Dendritic cell treated with granulocyte-macrophage colony-stimulating factor and Interleukin-4, amounts not matched to agents 40 ng/mL and 50 ng/mL, for 4 days (primary cell): Measurements from ENCODE around the gene PYGL.
"Not testable (repeated sequence)": the region's sequence is repeated elsewhere in the genome, so short reads cannot be mapped to it uniquely, and the experiment has no call there.

Experiments used
- H3K27ac Mint-ChIP-seq: one replicate; pipeline ENCODE4 v1.8.0; 2022; ENCODE audit warnings: mild to moderate bottlenecking, mixed read lengths
- H3K27me3 Mint-ChIP-seq: one replicate; pipeline ENCODE4 v1.8.0; 2022; ENCODE audit warnings: mild to moderate bottlenecking, mixed read lengths
- H3K36me3 Mint-ChIP-seq: one replicate; pipeline ENCODE4 v1.8.0; 2022; ENCODE audit warnings: low read depth, mixed read lengths
- H3K4me1 Mint-ChIP-seq: one replicate; pipeline ENCODE4 v1.8.0; 2022; ENCODE audit warnings: low read depth, mixed read lengths
- H3K4me3 Mint-ChIP-seq: one replicate; pipeline ENCODE4 v1.8.0; 2022; ENCODE audit warnings: mild to moderate bottlenecking, moderate library complexity, mixed read lengths
- H3K9me3 Mint-ChIP-seq: one replicate; pipeline ENCODE4 v1.8.0; 2022; ENCODE audit warnings: mixed read lengths
- intact Hi-C: fragments of 100-400 bp; cut with micrococcal nuclease; formaldehyde crosslinking; loops from one replicate; pipeline ENCODE4 v1.15.0; 2022

The PYGL gene

GRCh38 chr14:50928002-50928635 is 16.2 kb downstream of the PYGL start:
- H3K4me1 Mint-ChIP-seq, result peaks cover 51% of the 10 kb centered on the region
- H3K36me3 Mint-ChIP-seq, result peaks cover 56% of the 10 kb centered on the region
- peak overlapping the region; percentile 76 for H3K27ac Mint-ChIP-seq
- intact Hi-C loops, result no loop called here
- no peak overlapping the region for H3K4me3 Mint-ChIP-seq
- H3K27me3 Mint-ChIP-seq, result no peaks in the 10 kb centered on the region
- no peaks in the 10 kb centered on the region for H3K9me3 Mint-ChIP-seq

DNA sequence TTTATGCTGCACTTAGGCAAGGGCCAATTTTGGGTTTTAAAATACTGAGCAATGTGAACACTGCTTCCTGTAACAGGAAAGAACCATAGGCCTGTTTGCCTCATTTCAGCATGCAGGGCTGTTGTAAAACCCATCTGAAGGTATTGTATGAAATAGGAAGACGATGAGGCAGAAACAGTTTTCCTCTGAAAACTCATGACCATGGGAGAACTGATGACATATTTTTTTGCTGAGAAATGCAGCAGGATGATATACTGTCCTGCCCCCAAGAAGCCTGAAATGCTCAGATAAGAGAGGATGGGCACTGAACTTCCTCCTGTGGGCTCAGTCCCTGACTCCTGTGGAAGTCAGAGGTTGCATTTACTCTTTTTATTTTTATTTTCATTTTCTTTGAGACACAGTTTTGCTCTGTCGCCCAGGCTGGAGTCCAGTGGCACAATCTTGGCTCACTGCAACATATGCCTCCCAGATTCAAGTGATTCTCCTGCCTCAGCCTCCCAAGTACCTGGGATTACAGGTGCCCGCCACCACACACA is 17.4 kb downstream of the PYGL start:
- Mint-ChIP-seq H3K9me3 (no peaks in the 10 kb centered on the region), H3K4me3 (no peak overlapping the region), H3K27ac (peak overlapping the region; percentile 76), H3K36me3 (peaks cover 63% of the 10 kb centered on the region), H3K27me3 (no peaks in the 10 kb centered on the region), H3K4me1 (peaks cover 39% of the 10 kb centered on the region)
- intact Hi-C loops, result no loop called here

DNA sequence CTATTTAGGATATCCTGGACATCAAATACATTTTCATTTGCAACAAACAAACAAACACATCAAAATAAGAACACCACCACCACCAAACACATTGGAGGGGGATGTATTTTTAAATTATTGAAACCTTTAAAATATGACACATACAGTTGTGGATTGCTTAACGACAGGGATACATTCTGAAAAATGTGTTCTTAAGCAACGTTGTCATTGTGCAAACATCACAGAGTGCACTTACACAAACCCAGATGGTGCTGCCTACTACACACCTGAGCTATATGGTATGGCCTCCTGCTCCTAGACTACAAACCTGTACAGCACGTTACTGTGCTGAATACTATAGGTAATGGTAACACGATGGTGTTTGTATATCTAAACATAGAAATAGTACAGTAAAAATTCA is 19.4 kb downstream of the PYGL start:
- Mint-ChIP-seq H3K27me3 (no peaks in the 10 kb centered on the region), H3K9me3 (no peaks in the 10 kb centered on the region), H3K36me3 (peaks cover 65% of the 10 kb centered on the region), H3K27ac (no peak overlapping the region), H3K4me3 (no peak overlapping the region), H3K4me1 (peaks cover 36% of the 10 kb centered on the region)
- intact Hi-C loops, result no loop called here

GRCh38 chr14:50924236-50924635 is 20.0 kb downstream of the PYGL start:
- Mint-ChIP-seq H3K36me3 (peaks cover 66% of the 10 kb centered on the region), H3K27ac (no peak overlapping the region), H3K27me3 (no peaks in the 10 kb centered on the region), H3K4me3 (no peak overlapping the region), H3K9me3 (no peaks in the 10 kb centered on the region), H3K4me1 (peaks cover 33% of the 10 kb centered on the region)
- intact Hi-C loops, result no loop called here

DNA sequence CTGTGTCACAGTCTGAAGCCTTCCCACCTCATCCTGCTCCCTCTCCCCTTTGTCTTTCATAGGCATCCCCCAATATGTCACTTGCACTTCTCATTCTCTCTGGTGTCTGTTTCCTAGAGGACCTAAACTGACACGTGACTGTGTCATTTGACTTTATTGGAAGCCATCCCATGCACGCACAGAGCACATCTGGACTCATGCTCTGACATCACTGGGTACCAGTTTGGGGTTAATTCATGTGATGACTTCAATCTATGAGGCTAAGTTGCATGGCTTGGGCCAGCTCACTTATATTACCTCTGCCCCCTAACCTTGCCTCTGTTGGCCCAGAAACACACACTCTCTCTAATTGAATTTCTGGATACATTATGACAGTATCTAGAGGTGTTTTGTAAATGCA is 21.5 kb downstream of the PYGL start:
- Mint-ChIP-seq H3K9me3 (no peaks in the 10 kb centered on the region), H3K4me1 (peaks cover 23% of the 10 kb centered on the region), H3K27ac (no peak overlapping the region), H3K36me3 (peaks cover 74% of the 10 kb centered on the region), H3K27me3 (no peaks in the 10 kb centered on the region), H3K4me3 (no peak overlapping the region)
- intact Hi-C loops, result no loop called here

DNA sequence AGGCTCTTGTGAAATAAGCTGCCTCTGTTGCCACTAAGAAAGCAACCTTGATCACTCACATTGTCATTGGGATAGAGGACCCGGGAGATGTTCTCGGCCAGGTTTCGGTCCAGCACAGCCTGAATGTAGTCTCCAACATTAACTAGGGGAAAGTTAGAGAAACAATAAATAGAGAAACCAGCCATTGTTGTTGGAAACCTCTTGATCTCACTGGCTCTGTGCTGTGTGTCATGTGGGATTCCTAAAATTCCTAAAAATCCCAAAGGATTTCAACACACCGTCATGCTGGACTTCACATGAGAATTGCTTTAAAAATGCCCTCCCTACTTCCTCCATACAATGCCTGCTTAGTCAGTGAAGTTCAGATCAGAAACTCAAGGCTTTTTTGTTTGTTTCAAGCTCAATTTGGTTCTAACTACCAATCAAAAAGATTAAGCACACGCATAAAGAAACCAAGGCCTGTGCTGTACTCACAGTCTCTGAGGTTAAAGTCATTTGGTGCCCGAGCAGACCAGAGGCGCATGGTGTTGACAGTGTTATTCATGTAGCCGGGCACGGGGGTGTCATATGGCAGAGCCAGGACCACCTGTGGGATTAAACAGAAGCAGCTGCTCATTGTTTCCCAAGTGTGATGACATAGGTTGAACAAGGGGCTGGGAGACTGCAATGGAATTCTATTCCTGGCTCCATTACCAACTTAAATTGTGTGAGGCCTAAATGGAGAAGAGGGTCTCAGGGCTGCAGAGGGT is 23.6 kb downstream of the PYGL start:
- H3K4me1 Mint-ChIP-seq, result peaks cover 4% of the 10 kb centered on the region
- peaks cover 90% of the 10 kb centered on the region for H3K36me3 Mint-ChIP-seq
- intact Hi-C loops, result no loop called here
- H3K9me3 Mint-ChIP-seq, result no peaks in the 10 kb centered on the region
- no peaks in the 10 kb centered on the region for H3K27me3 Mint-ChIP-seq
- no peak overlapping the region for H3K4me3 Mint-ChIP-seq
- no peak overlapping the region for H3K27ac Mint-ChIP-seq

- H3K27me3 Mint-ChIP-seq, H3K27ac Mint-ChIP-seq, H3K4me3 Mint-ChIP-seq, intact Hi-C loops, H3K4me1 Mint-ChIP-seq, H3K9me3 Mint-ChIP-seq: not testable (repeated sequence)
- peaks cover 95% of the 10 kb centered on the region for H3K36me3 Mint-ChIP-seq
These were observed 24.8 kb downstream of the PYGL start for GRCh38 chr14:50919524-50919923.

DNA sequence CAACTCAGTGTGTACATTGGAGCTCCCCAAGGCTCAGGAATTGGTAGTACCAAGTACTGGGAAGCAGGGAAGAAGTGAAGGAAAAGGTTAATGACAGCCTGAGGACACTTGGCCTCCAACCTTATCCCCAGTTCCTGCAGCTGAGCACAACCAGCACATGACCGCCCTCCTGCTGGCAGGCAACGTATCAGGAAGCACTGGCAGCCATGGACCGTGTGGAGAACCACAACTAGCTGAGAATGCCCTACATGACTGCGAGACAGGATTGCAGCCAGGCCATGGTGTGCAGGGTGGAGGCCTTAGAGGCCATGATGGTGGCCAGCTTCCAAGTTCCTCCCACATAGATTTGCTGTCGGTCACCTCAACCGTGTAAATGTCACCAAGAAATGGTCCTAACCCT is 26.8 kb downstream of the PYGL start:
- intact Hi-C loops, result no loop called here
- Mint-ChIP-seq H3K27ac (no peak overlapping the region), H3K27me3 (no peaks in the 10 kb centered on the region), H3K4me3 (no peak overlapping the region), H3K9me3 (no peaks in the 10 kb centered on the region), H3K36me3 (peaks cover 98% of the 10 kb centered on the region), H3K4me1 (no peaks in the 10 kb centered on the region)

DNA sequence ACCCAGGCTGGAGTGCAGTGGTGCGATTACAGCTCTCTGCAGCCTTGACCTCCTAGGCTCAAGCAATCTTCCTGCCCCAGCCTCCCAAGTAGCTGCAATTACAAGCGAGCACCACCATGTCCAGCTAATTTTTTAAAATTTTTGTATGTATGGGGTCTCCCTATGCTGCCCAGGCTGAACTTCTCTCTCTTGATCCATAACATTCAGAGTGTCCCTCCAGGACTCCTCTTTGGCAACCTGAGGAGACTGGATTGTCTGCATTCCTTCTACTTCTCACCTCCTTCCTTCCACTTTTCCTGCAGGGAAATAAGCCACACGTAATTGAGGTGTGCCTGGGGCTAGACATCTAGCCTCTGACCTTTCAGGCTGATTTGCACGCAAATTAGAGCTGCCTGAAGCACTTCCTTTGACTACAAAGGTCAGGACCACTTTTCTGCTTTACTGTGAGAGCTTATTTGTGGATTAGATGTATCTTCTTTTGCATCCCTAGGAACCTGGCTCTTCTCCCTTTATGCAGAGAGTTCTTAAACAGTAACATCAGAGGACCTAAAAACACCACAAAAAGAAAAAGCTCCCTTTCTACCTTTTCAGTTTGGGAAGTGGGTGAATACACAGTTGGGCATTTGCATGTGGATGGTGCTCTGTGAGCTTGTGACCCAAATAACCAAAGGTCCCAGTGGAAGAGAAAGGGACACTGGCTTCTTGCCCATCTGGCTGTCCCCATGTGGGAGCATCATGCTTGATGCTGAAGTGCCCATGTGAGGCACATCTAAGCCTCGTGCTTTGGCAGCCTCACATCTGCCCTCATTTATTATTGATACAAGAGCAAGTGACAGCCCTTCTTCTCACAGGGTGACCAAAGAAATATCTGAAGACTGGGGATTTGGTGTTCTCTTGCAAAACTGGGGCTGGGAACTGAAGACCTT is 33.5 kb downstream of the PYGL start:
- Mint-ChIP-seq H3K36me3 (peaks cover 93% of the 10 kb centered on the region), H3K4me1 (no peaks in the 10 kb centered on the region), H3K27ac (no peak overlapping the region), H3K27me3 (no peaks in the 10 kb centered on the region), H3K4me3 (no peak overlapping the region), H3K9me3 (no peaks in the 10 kb centered on the region)
- intact Hi-C loops, result no loop called here

- intact Hi-C loops, result loop anchor here (10.0 kb wide), 1 partner anchor 1092 kb away; no protein-coding TSS in a partner anchor
- no peak overlapping the region for H3K27ac Mint-ChIP-seq
- no peaks in the 10 kb centered on the region for H3K9me3 Mint-ChIP-seq
- peaks cover 2% of the 10 kb centered on the region for H3K4me1 Mint-ChIP-seq
- no peak overlapping the region for H3K4me3 Mint-ChIP-seq
- H3K36me3 Mint-ChIP-seq, result peaks cover 90% of the 10 kb centered on the region
- no peaks in the 10 kb centered on the region for H3K27me3 Mint-ChIP-seq
These were observed 37.8 kb downstream of the PYGL start for GRCh38 chr14:50906326-50907065.

DNA sequence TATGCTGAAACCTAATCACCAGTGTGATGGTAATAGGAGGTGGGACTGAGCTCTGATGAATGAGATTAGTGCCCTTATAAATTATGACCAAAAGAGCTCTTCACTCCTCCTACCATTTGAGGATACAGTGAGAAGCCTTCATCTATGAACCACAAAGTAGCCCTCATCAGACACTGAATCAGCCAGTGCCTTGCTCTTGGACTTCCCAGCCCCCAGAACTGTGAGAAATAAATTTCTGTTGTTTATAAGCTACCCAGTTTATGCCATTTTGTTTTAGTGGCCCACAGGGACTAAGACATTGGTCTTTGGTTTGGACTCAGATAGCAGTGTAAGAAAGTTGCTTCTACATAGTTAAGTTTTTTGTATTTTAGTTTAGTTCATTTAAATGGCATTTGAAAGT is 39.6 kb downstream of the PYGL start:
- intact Hi-C loops, result loop anchor here (10.0 kb wide), 1 partner anchor 1090 kb away; no protein-coding TSS in a partner anchor
- Mint-ChIP-seq H3K36me3 (peaks cover 83% of the 10 kb centered on the region), H3K4me3 (no peak overlapping the region), H3K27me3 (no peaks in the 10 kb centered on the region), H3K27ac (no peak overlapping the region), H3K9me3 (no peaks in the 10 kb centered on the region), H3K4me1 (peaks cover 5% of the 10 kb centered on the region)

DNA sequence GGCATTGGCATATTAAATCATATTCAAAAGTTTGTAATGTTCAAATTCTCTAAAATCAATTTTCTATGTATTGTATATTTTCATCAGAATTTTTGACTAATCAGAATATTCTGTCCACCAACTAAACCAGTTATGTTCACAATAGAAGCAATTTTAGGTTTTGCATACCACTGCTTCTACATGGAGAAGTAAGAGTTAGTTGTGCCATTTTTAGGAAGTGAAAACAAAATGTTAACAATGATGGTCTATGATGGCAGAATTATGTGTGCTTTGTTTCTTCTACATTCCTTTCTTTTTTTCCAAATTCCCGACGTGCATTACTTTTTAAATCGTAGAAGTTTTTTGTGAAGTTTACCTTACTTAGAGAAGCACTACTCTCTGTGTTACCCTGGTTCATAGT is 42.9 kb downstream of the PYGL start:
- Mint-ChIP-seq H3K27ac (no peak overlapping the region), H3K4me1 (peaks cover 5% of the 10 kb centered on the region), H3K4me3 (no peak overlapping the region), H3K36me3 (peaks cover 69% of the 10 kb centered on the region), H3K27me3 (no peaks in the 10 kb centered on the region), H3K9me3 (no peaks in the 10 kb centered on the region)
- intact Hi-C loops, result loop anchor here (10.0 kb wide), 1 partner anchor 1087 kb away; no protein-coding TSS in a partner anchor

GRCh38 chr14:50897658-50898175 is 46.6 kb downstream of the PYGL start:
- peaks cover 53% of the 10 kb centered on the region for H3K36me3 Mint-ChIP-seq
- H3K9me3 Mint-ChIP-seq, result no peaks in the 10 kb centered on the region
- H3K4me3 Mint-ChIP-seq, result no peak overlapping the region
- H3K4me1 Mint-ChIP-seq, result peaks cover 5% of the 10 kb centered on the region
- H3K27me3 Mint-ChIP-seq, result no peaks in the 10 kb centered on the region
- intact Hi-C loops, result no loop called here
- H3K27ac Mint-ChIP-seq, result no peak overlapping the region
